Measurements from ENCODE around the gene PRKD1. TPM values are rescaled to one million over a fixed set of nuclear protein-coding genes. Genes with fewer than 3 reads are reported as not detected.
"Not testable (repeated sequence)": the region's sequence is repeated elsewhere in the genome, so short reads cannot be mapped to it uniquely, and the experiment has no call there.

Gene PRKD1
- total and polyA plus RNA-seq, 2 donors (not counting 1 experiment from before 2014, with no cell fraction given): 20.1 to 26.2 TPM

- no peaks in the 10 kb centered on the region for H3K36me3 ChIP-seq (ENCODE audit: control insufficient read depth, insufficient read depth, low read length)
- H3K27me3 ChIP-seq (ENCODE audit: control insufficient read depth, insufficient read depth, low read length): no peaks in the 10 kb centered on the region
- H3K27ac ChIP-seq (ENCODE audit: insufficient read depth, low read length): no peak overlapping the region
- H4K20me1 ChIP-seq (ENCODE audit: control insufficient read depth, extremely low read depth, insufficient read depth, low read length): no peaks in the 10 kb centered on the region
- H3K4me2 ChIP-seq (ENCODE audit: extremely low read depth, insufficient read depth, low read length): no peak overlapping the region
- H3K9me3 ChIP-seq (ENCODE audit: control insufficient read depth, insufficient read depth, low read depth, low read length): no peaks in the 10 kb centered on the region
- no peak overlapping the region for H3K9ac ChIP-seq (ENCODE audit: insufficient read depth, low read length)
- no peak overlapping the region for H3K4me3 ChIP-seq (replicated peaks in 1 of 4; ENCODE audit: control extremely low read depth in 1 of 4, insufficient read depth in 1 of 4, low read depth in 3 of 4, low read length in 4 of 4)
- no peak for TF ChIP-seq EZH2 (IDR thresholded peaks at IDR 0.05; ENCODE audit: low read length, missing control alignments)
- TF ChIP-seq CTCF (conservative IDR thresholded peaks at IDR 0.05 in 1 of 2, IDR thresholded peaks at IDR 0.05 in 1 of 2; ENCODE audit: low read depth in 1 of 2, low read length in 2 of 2): no peak
- H3K79me2 ChIP-seq (ENCODE audit: control insufficient read depth, insufficient read depth, low read length): no peaks in the 10 kb centered on the region
- H2AFZ ChIP-seq (ENCODE audit: low read length): no peak overlapping the region
- H3K4me1 ChIP-seq (ENCODE audit: control insufficient read depth, extremely low read depth, insufficient read depth, low read length): no peaks in the 10 kb centered on the region
- DNase-seq (ENCODE audit: low read depth in 2 of 2): no peak
Measured at GRCh38 chr14:29788093-29788492, 139.6 kb downstream of the PRKD1 start.

GRCh38 chr14:29783556-29783955 is 144.1 kb downstream of the PRKD1 start:
- no peaks in the 10 kb centered on the region for H3K36me3 ChIP-seq (ENCODE audit: control insufficient read depth, insufficient read depth, low read length)
- H3K27me3 ChIP-seq (ENCODE audit: control insufficient read depth, insufficient read depth, low read length): no peaks in the 10 kb centered on the region
- no peaks in the 10 kb centered on the region for H3K79me2 ChIP-seq (ENCODE audit: control insufficient read depth, insufficient read depth, low read length)
- no peak overlapping the region for H3K9ac ChIP-seq (ENCODE audit: insufficient read depth, low read length)
- H2AFZ ChIP-seq (ENCODE audit: low read length): no peak overlapping the region
- H3K4me2 ChIP-seq (ENCODE audit: extremely low read depth, insufficient read depth, low read length): no peak overlapping the region
- TF ChIP-seq EZH2 (IDR thresholded peaks at IDR 0.05; ENCODE audit: low read length, missing control alignments): no peak
- TF ChIP-seq CTCF (conservative IDR thresholded peaks at IDR 0.05 in 1 of 2, IDR thresholded peaks at IDR 0.05 in 1 of 2; ENCODE audit: low read depth in 1 of 2, low read length in 2 of 2): no peak
- no peaks in the 10 kb centered on the region for H4K20me1 ChIP-seq (ENCODE audit: control insufficient read depth, extremely low read depth, insufficient read depth, low read length)
- no peak overlapping the region for H3K27ac ChIP-seq (ENCODE audit: insufficient read depth, low read length)
- no peak overlapping the region for H3K4me3 ChIP-seq (replicated peaks in 1 of 4; ENCODE audit: control extremely low read depth in 1 of 4, insufficient read depth in 1 of 4, low read depth in 3 of 4, low read length in 4 of 4)
- peak in 1 of 2 donors; percentile 78 for DNase-seq (ENCODE audit: low read depth in 2 of 2)
- H3K4me1 ChIP-seq (ENCODE audit: control insufficient read depth, extremely low read depth, insufficient read depth, low read length): no peaks in the 10 kb centered on the region
- no peaks in the 10 kb centered on the region for H3K9me3 ChIP-seq (ENCODE audit: control insufficient read depth, insufficient read depth, low read depth, low read length)

GRCh38 chr14:29782041-29782440 is 145.6 kb downstream of the PRKD1 start:
- TF ChIP-seq CTCF (conservative IDR thresholded peaks at IDR 0.05 in 1 of 2, IDR thresholded peaks at IDR 0.05 in 1 of 2; ENCODE audit: low read depth in 1 of 2, low read length in 2 of 2) (no peak), EZH2 (IDR thresholded peaks at IDR 0.05; ENCODE audit: low read length, missing control alignments) (no peak)
- no peak overlapping the region for H2AFZ ChIP-seq (ENCODE audit: low read length)

GRCh38 chr14:29777142-29777541 is 150.5 kb downstream of the PRKD1 start:
- not testable (repeated sequence) for H4K20me1 ChIP-seq (ENCODE audit: control insufficient read depth, extremely low read depth, insufficient read depth, low read length); H3K4me3 ChIP-seq (replicated peaks in 1 of 4; ENCODE audit: control extremely low read depth in 1 of 4, insufficient read depth in 1 of 4, low read depth in 3 of 4, low read length in 4 of 4); H3K36me3 ChIP-seq (ENCODE audit: control insufficient read depth, insufficient read depth, low read length); H3K4me1 ChIP-seq (ENCODE audit: control insufficient read depth, extremely low read depth, insufficient read depth, low read length); DNase-seq (ENCODE audit: low read depth in 2 of 2); H3K27ac ChIP-seq (ENCODE audit: insufficient read depth, low read length); H3K79me2 ChIP-seq (ENCODE audit: control insufficient read depth, insufficient read depth, low read length); H3K9me3 ChIP-seq (ENCODE audit: control insufficient read depth, insufficient read depth, low read depth, low read length); H3K4me2 ChIP-seq (ENCODE audit: extremely low read depth, insufficient read depth, low read length); H2AFZ ChIP-seq (ENCODE audit: low read length); H3K27me3 ChIP-seq (ENCODE audit: control insufficient read depth, insufficient read depth, low read length); H3K9ac ChIP-seq (ENCODE audit: insufficient read depth, low read length)

More at GRCh38 chr14:29782041-29782440, 145.6 kb downstream of the PRKD1 start:
- Histone ChIP-seq H3K79me2 (ENCODE audit: control insufficient read depth, insufficient read depth, low read length) (no peaks in the 10 kb centered on the region), H3K27ac (ENCODE audit: insufficient read depth, low read length) (no peak overlapping the region), H4K20me1 (ENCODE audit: control insufficient read depth, extremely low read depth, insufficient read depth, low read length) (no peaks in the 10 kb centered on the region), H3K4me3 (replicated peaks in 1 of 4; ENCODE audit: control extremely low read depth in 1 of 4, insufficient read depth in 1 of 4, low read depth in 3 of 4, low read length in 4 of 4) (no peak overlapping the region), H3K9me3 (ENCODE audit: control insufficient read depth, insufficient read depth, low read depth, low read length) (no peaks in the 10 kb centered on the region), H3K9ac (ENCODE audit: insufficient read depth, low read length) (no peak overlapping the region), H3K4me1 (ENCODE audit: control insufficient read depth, extremely low read depth, insufficient read depth, low read length) (no peaks in the 10 kb centered on the region), H3K4me2 (ENCODE audit: extremely low read depth, insufficient read depth, low read length) (no peak overlapping the region), H3K36me3 (ENCODE audit: control insufficient read depth, insufficient read depth, low read length) (no peaks in the 10 kb centered on the region), H3K27me3 (ENCODE audit: control insufficient read depth, insufficient read depth, low read length) (no peaks in the 10 kb centered on the region)
- no peak for DNase-seq (ENCODE audit: low read depth in 2 of 2)
